GM19099 (cell line): ENCODE data around the gene ALDH2.

ENCODE experiments used
- POLR2A ChIP-seq: IDR thresholded peaks from 3 replicates; pipeline ENCODE4 v1.6.1; 2011; ENCODE audit warnings: low read depth; ENCODE audit not compliant: insufficient read length; ENCODE audit errors: extremely low read depth

The ALDH2 gene

DNA sequence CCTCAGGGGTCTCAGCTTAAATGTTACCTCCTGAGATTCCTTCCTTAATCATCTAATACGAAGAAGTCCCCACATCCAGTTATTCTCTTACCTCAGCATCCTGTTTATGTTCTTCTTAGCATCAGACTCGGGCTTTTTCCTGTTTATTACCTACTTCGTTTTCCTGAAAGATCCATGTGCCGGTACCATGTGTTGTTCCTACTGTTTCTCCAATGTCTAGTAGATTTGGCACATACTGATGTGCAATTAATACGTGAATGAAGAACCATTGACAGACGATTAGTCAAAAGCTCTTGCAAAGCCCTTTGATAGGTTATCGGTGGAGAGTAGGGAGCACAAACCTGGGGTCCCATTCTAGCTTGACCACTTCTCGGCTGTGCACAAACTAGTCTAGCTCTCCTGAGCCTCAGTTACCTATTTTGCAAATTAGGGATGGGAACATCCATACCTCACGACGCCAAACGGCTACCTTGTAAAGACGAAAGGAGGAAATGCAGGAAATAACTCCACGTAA lies 74.6 kb downstream of the ALDH2 start:
- TF ChIP-seq POLR2A: no peak

DNA sequence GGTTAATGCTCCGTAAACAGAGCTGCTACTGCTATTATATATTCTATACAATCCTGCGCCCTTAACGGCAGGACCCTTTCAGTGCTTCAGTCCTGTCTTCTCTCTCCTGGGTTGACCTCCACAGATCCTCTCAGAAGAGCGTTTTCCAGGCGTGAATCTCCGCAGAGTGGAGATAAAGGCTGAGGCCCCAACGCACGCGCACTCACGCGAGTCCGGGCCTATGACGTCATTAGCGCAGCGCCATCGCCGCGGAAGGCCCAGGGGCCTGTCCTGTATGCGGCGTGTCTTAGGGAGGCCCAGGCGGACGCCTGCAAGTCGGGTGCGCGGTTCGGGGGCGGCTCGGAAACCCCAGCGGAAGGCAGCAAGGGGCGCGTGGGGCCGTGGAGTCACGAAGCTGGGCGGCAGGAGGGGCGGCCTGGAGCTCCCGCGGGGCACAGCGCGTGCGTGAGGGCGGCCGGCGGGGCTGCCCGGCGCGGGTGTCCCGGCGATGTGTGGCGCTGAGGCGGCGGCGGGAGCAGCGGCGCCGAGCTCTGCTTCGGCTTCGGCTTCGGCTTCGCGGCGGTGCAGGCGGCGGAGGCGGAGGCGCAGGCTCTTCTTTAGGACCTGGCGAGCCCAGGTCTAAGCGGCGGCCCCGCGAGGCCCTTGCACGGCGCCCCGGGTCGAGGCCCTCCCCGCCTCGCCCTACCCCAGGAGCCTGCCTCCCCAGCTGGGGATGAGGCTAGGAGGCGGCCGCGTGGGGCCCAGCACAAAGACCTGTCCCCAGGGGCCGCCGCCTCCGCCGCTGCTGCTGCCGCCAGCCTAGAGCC lies 75.2 kb downstream of the ALDH2 start, which contains the start of gene MAPKAPK5:
Gene MAPKAPK5 (plus strand): TSS at position 479 of the 806 bp plus-strand sequence. CDS start 506 bp downstream, outside the sequence.
- peak; percentile 93 for TF ChIP-seq POLR2A

DNA sequence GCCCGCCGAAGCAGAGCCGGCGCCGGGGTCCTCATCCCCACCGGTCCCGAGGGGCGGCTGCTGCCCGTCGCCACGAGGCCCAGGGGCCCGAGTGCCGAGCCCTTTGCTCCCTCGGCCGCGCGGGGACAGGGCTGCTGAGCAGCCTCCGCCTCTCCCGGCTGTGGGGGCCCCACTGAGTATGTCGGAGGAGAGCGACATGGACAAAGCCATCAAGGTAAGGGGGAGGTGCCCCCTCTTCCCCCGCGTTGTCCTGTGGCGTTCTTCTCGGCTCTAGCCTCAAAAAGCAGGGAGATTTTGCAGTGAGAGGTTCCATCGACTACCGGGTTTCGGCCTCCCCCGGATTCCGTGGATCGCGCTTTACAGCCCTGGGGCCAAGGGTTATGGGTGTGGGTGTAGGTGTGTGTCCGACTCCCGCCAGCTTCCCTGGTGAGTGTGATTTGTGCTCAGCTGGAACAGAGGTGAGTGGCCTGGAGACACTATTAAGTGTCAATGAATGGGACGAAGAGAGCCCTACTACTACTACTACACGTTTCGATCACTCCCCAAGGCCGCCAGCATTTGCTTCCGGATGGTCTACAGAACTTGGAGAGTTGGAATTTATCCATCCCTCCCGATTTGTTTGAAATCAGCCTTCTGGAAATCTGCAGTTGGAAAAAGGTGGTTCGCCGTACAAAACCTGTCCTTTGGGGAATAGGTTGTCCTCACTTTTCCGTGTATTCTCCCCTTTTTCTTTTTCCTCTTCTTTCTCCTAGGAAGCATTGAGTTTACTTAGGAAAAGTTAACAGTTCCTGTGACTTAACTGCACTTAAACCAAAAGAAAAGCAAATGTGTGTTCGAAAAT lies 76.0 kb downstream of the ALDH2 start:
- TF ChIP-seq POLR2A: no peak

DNA sequence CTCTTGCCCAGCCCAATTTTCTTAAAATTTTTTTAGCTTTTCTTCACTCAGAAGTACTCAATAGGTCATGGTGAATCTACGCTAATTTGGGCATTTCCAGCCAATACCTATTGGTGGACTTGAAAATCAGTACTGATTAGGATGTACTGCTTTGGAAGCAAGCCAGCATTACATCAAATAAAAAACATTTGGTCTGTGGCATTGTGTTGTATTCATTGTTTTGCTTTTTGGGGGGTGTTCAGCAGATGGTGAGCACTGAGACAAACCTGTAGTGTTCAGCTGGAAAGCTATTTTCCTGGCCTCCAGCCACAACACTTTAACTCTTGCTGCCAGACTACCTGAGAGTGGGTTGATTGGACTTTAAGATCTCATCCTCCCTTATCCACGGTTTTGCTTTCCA lies 79.3 kb downstream of the ALDH2 start:
- TF ChIP-seq POLR2A: no peak

GRCh38 chr12:111850526-111850925 lies 83.8 kb downstream of the ALDH2 start:
- TF ChIP-seq POLR2A: no peak

DNA sequence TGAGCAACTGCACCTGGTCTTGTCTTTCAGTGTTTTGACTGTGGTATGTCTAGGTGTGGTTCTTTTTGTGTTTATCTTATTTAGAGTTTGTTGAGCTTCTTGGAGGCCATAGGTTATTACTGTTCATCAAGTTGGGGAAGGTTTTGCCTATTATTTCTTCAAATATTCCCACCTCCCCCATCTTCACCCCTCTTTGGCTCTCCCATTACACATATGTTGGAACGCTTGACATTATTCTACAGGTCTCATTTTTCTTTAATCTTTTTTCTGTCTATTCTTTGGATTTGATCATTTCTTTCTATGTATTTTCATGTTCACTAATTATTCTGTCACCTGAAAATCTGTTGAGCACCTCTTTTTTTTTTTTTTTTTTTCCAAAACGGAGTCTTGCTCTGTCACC lies 91.5 kb downstream of the ALDH2 start:
- no peak for TF ChIP-seq POLR2A

DNA sequence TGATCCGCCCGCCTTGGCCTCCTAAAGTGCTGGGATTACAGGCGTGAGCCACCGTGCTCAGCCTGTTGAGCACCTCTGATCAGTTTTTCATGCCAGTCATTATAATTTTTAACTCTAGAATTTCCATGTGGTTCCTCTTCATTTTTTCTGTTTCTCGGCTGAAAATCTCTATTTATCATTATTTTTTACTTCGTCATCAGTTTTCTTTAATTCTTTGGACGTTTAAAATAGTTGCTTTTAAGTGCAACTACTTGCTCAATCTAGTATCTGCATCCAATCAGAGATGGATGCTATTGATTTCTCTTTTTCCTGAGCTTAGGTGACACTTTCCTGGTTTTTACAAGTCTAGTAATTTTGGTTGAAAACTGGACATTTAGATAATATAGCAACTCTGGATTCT lies 92.0 kb downstream of the ALDH2 start:
- TF ChIP-seq POLR2A: no peak

DNA sequence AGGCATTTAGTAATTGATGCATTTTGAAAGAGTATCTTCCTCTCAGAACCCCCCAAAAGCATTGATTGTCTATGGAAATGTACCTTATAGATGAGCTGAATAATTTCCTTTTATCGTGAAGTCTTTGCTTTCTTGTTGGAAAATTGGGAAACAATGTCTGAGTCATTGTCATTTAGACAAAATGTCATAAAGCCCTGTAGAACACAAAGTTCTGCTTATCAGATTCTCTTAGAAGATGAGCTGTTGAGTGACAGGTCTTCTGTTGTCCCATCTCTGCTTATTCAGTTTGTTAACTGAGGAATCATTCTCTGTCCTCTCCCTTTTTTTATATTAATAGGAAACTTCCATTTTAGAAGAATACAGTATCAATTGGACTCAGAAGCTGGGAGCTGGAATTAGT lies 98.2 kb downstream of the ALDH2 start:
- TF ChIP-seq POLR2A: no peak
